Endodermal cell (in vitro differentiated cells): ENCODE measurements around the gene HDAC4. TPM values are rescaled to one million over a fixed set of nuclear protein-coding genes. Genes with fewer than 3 reads are reported as not detected.

Experiments used
- DNase-seq: peaks from one replicate; pipeline ENCODE4 v3.0.0-alpha.2; 2017
- H3K27ac ChIP-seq: 2 replicates; pipeline ENCODE4 v1.5.1; 2013; ENCODE audit warnings: mild to moderate bottlenecking, low read depth, low read length, moderate library complexity
- H3K27me3 ChIP-seq: 2 replicates; pipeline ENCODE4 v1.6.1; 2013; ENCODE audit warnings: mild to moderate bottlenecking, low read length, moderate library complexity; ENCODE audit not compliant: insufficient read depth, control insufficient read depth, poor library complexity, severe bottlenecking
- H3K36me3 ChIP-seq: 2 replicates; pipeline ENCODE4 v1.7.0; 2013; ENCODE audit warnings: mild to moderate bottlenecking, low read length, moderate library complexity; ENCODE audit not compliant: control insufficient read depth, insufficient read depth
- H3K4me1 ChIP-seq: one replicate; pipeline ENCODE4 v1.7.0; 2013; ENCODE audit warnings: low read length; ENCODE audit not compliant: control insufficient read depth, insufficient read depth
- H3K4me3 ChIP-seq: 2 replicates; pipeline ENCODE4 v1.5.1; 2013; ENCODE audit warnings: mild to moderate bottlenecking, low read length, moderate library complexity
- H3K9ac ChIP-seq: 2 replicates; pipeline ENCODE4 v1.6.1; 2013; ENCODE audit warnings: mild to moderate bottlenecking, low read length, moderate library complexity; ENCODE audit not compliant: poor library complexity, severe bottlenecking; ENCODE audit errors: extremely low read depth
- H3K9me3 ChIP-seq: 2 replicates; pipeline ENCODE4 v1.6.1; 2013; ENCODE audit warnings: mild to moderate bottlenecking, low read length, moderate library complexity; ENCODE audit not compliant: control insufficient read depth
- H3K27ac Mint-ChIP-seq: 2 replicates; pipeline ENCODE4 v1.8.0; 2020; ENCODE audit warnings: mixed read lengths
- H3K27me3 Mint-ChIP-seq: 2 replicates; pipeline ENCODE4 v1.8.0; 2021; ENCODE audit warnings: mild to moderate bottlenecking, mixed read lengths; ENCODE audit not compliant: insufficient read depth
- H3K36me3 Mint-ChIP-seq: 2 replicates; pipeline ENCODE4 v1.8.0; 2020; ENCODE audit warnings: low read depth, mixed read lengths
- H3K4me1 Mint-ChIP-seq: 2 replicates; pipeline ENCODE4 v1.8.0; 2020; ENCODE audit warnings: mixed read lengths
- H3K4me3 Mint-ChIP-seq: 2 replicates; pipeline ENCODE4 v1.8.0; 2020; ENCODE audit warnings: mild to moderate bottlenecking, moderate library complexity, mixed read lengths
- H3K9me3 Mint-ChIP-seq: 2 replicates; pipeline ENCODE4 v1.8.0; 2020; ENCODE audit warnings: mild to moderate bottlenecking, mixed read lengths
- CTCF ChIP-seq: fragments of 200-600 bp; sonication (generic); conservative IDR thresholded peaks from 2 replicates; pipeline ENCODE4 v1.5.0; 2021; ENCODE audit warnings: antibody characterized with exemption, mild to moderate bottlenecking
- WGBS, 2 experiments: methylation state at CpG; one replicate each; pipeline versions ENCODE4 v1.1.5 to v1.1.7; 2013; ENCODE audit warnings: missing lambda C conversion rate in 2 of 2, mixed read lengths in 1 of 2; ENCODE audit not compliant: insufficient coverage in 1 of 2, insufficient read length in 1 of 2; 5-methylcytosine and 5-hydroxymethylcytosine counted together
- total RNA-seq, 2 donors: library from RNA; stranded (reverse); fragmentation: NEBNext Ultra II Directional in 1 of 2; extraction: Animal tissue kit (Norgen Biotek cat#: 25700) in 1 of 2; gene quantifications; 2 replicates in 1 of 2; 3 replicates in 1 of 2; pipeline ENCODE4 v1.2.1, GENCODE V29; 2021

Gene HDAC4
- total RNA-seq, 2 donors from 2014 or later: 45.7 to 51.2 TPM

- H3K27me3 Mint-ChIP-seq: no peaks in the 10 kb centered on the region
- Histone ChIP-seq H3K9me3 (peaks cover 17% of the 10 kb centered on the region), H3K27ac (no peak overlapping the region), H3K4me1 (no peaks in the 10 kb centered on the region), H3K9ac (no peak overlapping the region), H3K27me3 (no peaks in the 10 kb centered on the region), H3K36me3 (no peaks in the 10 kb centered on the region), H3K4me3 (no peak overlapping the region)
- H3K27ac Mint-ChIP-seq: no peak overlapping the region
- DNase-seq: peak; percentile 29
- WGBS, 2 experiments: 87 to 91% methylated on average over 13 to 18 of the region's 18 CpGs
- peaks cover 11% of the 10 kb centered on the region for H3K36me3 Mint-ChIP-seq
- H3K4me3 Mint-ChIP-seq: no peak overlapping the region
- no peak for TF ChIP-seq CTCF
- H3K9me3 Mint-ChIP-seq: peaks cover 21% of the 10 kb centered on the region
- H3K4me1 Mint-ChIP-seq: peaks cover 8% of the 10 kb centered on the region
Measured at GRCh38 chr2:239259603-239260298, 141.1 kb downstream of the HDAC4 start.

GRCh38 chr2:239259173-239259572 lies 141.6 kb downstream of the HDAC4 start:
- Histone ChIP-seq H3K4me1 (no peaks in the 10 kb centered on the region), H3K4me3 (no peak overlapping the region), H3K27me3 (no peaks in the 10 kb centered on the region), H3K9ac (no peak overlapping the region), H3K9me3 (peaks cover 17% of the 10 kb centered on the region), H3K27ac (no peak overlapping the region), H3K36me3 (no peaks in the 10 kb centered on the region)
- H3K27me3 Mint-ChIP-seq: no peaks in the 10 kb centered on the region
- DNase-seq: peak; percentile 9
- no peak overlapping the region for H3K4me3 Mint-ChIP-seq
- peaks cover 10% of the 10 kb centered on the region for H3K4me1 Mint-ChIP-seq
- 93 to 100% methylated on average over 1 to 4 of the region's 4 CpGs for WGBS, 2 experiments
- peaks cover 21% of the 10 kb centered on the region for H3K9me3 Mint-ChIP-seq
- no peak overlapping the region for H3K27ac Mint-ChIP-seq
- H3K36me3 Mint-ChIP-seq: peaks cover 11% of the 10 kb centered on the region
- TF ChIP-seq CTCF: no peak

- Histone ChIP-seq H3K27me3 (no peaks in the 10 kb centered on the region), H3K27ac (no peak overlapping the region), H3K4me3 (no peak overlapping the region), H3K9ac (no peak overlapping the region), H3K36me3 (no peaks in the 10 kb centered on the region), H3K4me1 (no peaks in the 10 kb centered on the region), H3K9me3 (peaks cover 17% of the 10 kb centered on the region)
- peaks cover 21% of the 10 kb centered on the region for H3K9me3 Mint-ChIP-seq
- DNase-seq: no peak
- H3K27me3 Mint-ChIP-seq: no peaks in the 10 kb centered on the region
- no peak for TF ChIP-seq CTCF
- H3K36me3 Mint-ChIP-seq: peaks cover 11% of the 10 kb centered on the region
- no peak overlapping the region for H3K27ac Mint-ChIP-seq
- peaks cover 11% of the 10 kb centered on the region for H3K4me1 Mint-ChIP-seq
- WGBS, 2 experiments: 92 to 99% methylated on average over 7 to 8 of the region's 8 CpGs
- H3K4me3 Mint-ChIP-seq: no peak overlapping the region
Measured at GRCh38 chr2:239258248-239258647, 142.6 kb downstream of the HDAC4 start.
